HG02642 (cell line): Measurements from ENCODE around the gene CSDE1.

Experiments
- ATAC-seq: cut with Tn5 transposase; IDR thresholded peaks from one replicate; pipeline ENCODE4 v1.9.1; 2021; ENCODE audit warnings: mild to moderate bottlenecking; ENCODE audit not compliant: unreplicated experiment, poor library complexity

The CSDE1 gene

DNA sequence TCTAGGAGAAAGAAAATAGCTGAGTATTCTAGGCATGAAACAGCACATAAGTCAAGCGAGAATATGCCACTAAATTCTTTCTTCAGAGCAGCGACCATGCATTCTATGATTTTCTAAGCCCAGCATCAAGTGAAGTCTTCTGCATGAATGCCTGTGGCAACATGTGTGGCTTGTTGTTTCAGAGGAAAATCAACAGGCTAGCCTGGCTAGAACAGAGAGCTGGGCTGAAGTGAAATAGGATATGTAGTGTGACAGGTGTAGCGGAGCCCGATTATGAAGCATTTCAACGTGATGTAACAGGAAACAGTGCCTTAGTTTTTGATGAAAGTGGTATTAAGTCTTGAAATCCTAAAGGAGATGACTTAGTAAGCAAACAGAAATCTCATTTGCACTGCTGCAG lies 7.0 kb downstream of the CSDE1 start:
- ATAC-seq = no peak

DNA sequence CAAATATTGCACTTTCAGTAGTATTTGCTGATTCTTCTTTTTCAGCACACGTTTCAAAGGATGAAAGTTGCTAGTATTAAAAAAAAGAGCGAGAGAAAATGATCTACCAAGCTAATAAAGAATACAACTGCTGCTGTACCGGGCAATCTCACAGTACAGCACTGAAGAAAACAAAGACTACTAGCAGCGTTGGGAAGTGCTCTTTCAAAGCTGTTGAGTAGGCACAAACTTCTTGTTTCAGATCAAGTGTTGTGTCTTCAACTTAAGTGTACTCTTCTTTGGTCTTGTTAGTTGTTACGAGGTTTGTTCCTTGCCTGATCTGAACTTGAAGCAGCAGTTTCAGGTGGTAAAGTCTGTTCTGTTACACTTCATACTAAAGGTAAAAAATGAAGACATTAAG lies 7.9 kb downstream of the CSDE1 start:
- ATAC-seq = no peak

DNA sequence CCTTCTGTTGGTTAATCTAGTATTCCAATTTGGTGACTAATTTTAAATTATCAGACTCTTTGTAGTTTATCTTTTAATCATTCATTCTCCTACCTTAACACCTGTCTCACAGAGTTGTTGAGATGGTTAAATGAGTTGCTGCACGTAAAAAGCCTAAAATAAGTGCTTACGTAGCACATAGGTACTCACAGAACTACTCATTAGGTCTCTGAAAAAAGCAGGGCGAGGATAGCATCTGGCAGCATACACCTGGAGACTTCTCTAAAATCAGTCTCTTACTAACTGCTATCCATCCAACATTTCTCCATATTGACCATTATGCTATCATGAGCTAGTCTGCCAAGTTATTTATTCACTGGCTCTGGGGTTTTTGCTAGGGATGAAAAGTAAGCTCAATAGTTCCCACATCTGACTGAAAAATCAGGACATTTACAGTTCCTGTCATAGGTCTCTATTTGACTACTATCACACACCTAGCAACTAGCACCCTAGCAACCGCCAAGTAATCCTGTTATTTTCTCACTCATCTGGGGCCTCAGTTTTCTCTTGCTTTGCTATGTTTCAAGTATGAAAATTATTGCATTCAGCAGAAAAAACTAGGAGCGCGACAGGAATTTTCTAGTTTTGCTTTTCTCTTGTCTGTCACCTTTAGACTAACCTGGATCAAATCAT lies 11.2 kb downstream of the CSDE1 start:
- no peak for ATAC-seq

DNA sequence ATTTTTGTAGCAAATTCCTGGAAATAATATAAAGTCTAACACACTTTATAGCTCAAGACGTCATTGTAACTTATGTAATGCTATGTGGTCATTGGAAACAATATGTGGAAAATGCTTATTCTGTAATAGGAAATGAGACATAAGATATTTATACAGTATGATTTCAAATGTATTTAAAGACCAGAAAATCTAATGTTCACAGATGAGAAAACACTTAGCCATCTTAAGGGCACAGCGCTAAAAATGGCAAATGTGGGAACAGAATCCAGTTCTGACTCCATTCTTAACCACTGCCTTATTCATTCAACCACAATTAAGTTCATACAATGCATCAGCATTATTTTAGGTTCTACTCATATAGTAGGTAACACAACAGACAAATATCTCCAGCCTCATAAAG lies 12.5 kb downstream of the CSDE1 start:
- ATAC-seq = no peak

DNA sequence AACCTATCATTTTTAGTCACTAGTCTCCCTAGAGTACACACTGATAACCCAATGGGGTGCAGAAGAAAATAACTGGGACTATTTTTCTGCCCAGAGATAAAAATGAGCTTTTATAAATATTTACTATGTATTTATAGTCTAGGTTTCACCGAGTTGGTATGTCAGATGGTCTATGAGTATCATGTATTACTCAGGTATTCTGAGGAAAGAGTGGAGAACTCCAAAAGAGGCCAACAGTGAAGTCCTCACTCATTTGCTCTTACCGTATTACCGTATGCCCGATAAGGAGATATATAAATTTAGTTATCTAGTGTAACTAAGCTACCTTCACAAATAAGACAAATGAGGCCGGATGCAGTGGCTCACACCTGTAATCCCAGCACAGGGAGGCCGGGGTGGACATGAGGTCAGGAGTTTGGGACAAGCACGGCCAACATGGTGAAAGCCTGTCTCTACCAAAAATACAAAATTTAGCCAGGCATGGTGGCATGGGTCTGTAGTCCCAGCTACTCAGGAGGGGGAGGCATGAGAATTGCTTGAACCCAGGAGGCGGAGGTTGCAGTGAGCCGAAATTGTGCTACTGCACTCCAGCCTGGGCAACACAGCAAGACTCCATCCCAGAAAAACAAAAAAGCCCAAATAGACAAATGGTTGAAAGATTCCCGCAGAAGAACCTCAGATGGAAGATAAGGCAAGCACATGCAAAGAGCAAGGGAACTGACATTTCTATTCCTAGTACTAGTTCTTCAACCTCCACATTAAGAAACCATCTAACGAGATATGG lies 15.6 kb downstream of the CSDE1 start:
- no peak for ATAC-seq

DNA sequence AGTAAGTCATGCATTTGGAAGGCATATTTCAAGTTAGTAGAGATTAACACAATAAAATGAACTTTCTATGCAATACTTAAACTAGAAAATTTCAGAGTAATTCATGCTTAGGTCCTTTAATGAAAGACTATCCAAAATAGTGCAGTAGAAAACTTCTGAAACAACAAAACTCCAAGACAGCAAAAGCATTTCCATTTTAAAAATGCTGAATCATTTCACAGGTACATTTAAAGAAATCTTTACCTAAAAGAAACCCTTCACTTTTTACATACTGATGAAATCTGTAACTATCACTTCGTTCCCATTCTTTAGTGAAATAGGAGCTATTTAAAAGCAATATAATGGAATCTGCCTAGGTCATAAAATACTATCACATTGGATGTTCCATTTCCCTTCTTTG lies 17.5 kb downstream of the CSDE1 start:
- ATAC-seq = no peak

DNA sequence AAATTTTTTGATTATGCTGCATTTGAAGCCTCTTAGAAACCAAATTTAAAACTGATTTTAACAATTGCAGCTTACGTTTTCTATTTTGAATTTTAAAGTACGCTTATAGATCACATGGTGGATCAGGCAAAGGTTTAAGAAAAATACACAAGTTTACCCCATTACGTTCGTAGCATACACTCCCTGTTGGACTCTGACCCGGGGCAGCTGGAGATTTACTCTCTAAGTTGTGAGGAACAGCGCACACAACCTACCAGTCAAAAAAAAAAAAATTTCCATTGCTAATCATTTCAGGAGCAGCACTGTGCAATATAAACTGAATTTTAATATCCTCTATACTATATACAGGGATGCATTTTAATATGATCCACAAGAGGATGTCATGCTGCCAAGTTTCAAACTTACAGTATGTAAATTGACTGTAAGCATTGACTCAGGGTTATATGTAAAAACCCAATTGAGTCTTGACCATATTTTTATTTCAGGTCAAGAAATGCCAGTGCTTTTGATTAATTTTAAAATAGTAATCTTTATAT lies 20.4 kb downstream of the CSDE1 start:
- no peak for ATAC-seq

DNA sequence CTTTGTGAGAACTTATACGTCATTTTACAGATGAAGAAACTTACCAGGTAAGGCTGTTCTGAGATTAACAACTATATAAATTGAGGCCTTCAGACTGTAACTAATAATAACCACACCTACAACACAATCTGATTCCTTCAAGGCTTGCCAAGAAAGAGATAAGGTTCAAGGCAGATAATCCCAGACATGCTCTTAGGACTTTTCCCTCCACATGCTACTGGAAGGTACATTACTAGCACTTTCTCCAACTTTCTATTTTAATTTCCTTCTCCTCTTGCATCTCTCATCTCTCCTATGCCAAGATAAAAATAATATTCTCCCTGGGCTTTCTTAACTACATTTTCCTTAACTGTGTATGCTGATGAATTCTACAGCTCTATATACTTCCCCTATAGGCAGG lies 22.3 kb downstream of the CSDE1 start:
- no peak for ATAC-seq

DNA sequence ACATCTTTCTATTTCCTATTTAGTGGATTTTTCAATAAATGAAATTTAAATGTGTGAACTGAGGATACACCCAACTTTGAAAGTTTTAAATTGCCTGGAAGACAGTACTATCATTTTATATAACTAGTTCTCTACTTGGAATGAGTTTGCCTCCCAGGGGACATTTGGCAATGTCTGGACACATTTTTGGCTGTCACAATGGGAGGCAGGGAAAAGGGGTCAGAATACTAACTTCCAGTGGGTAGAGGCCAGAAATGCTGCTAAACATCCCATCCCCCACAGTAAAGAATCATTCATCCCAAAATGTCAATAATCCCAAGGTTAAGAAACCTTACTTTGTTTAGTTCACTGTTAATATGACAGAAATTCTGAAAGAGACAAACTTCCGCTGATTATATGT lies 28.0 kb downstream of the CSDE1 start:
- no peak for ATAC-seq

DNA sequence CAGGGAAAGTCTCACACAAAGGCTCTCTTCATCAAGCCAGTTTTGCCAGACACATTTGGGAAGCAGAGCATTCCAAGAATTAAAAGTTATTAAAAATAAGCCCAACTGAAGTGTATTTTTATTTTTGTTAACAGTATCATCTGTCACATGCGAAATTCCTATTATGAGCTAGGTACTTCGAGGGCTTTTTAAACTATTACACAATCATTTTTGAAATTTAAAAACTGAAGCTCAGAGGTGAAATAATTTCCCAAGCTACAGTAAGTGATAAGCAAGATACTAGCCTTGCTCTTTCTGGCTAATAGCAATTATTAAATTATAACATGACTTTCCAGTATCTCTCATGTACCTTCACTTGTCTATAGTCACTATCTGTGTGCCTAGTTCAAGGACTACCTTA lies 29.2 kb downstream of the CSDE1 start:
- no peak for ATAC-seq

DNA sequence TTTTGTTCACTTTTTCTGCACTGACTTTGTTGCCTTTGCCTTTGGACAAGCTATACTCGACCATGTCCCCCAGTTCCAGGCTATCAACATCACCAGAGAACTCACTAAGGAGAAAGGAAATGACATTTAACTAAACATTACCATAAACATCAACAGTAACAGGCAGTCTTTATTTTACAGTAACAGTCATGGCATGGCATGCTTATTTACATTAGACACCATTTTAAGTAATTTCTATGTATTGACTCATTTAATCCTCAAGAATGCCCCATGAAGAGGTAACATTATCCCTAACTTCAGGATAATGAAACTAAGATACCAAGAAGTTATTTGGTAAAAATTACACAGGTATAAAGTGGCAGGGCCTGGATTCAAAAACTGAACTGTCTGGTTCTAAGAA lies 32.6 kb downstream of the CSDE1 start:
- no peak for ATAC-seq

DNA sequence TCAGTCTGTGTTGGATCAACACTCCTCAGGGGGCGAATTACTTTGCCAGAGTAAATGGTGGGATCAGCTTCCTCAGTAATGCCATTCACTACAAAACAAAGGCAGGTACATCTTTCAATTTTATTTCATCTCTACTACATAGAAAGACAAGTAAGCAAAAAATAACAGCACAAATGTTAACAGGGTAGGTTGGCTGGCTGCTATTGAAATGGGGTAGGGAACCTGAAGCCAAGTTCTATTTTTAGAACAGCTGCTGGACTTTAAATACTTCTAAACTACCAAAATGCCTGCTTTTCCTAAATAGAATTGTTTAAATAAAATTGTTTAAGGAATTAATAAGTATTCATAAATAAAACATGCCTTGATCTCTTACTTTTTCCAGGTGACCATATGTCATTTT lies 33.9 kb downstream of the CSDE1 start:
- no peak for ATAC-seq

DNA sequence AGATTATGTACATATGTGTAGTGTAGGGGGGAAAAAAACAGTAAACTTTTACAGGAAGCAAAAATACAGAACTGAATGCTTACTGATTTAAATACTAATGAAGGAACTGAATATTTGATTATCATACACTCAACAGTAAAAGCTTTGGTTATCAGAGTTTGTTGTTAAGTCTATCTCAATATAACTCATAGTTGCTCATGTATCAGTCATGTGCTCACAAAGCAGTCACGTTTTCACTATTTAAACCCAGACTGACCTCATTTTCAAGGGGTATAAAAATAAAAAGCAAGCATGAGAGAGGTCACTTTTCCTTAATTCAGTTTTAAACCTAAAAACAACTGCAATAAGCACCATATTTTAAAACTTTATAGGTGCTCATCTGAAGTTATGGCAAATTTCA lies 34.3 kb downstream of the CSDE1 start:
- ATAC-seq = no peak

DNA sequence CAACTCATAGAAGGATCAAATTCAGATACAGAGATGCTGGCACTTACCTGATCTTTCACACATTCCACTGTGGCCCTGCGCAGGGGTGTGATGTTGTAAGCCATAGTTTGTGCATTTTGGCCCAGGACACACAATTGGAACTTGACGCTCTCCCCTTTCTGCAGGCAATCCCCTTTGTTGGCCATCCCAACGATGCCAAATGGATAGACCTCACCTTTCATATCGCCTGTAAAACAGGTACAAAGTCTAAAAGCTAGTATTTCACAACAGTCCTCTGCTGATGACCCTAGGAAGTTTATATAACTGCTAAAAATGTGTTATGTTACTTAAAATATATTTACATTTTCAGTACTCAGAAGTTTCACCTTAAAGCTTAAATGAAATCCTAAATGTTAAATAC lies 37.3 kb downstream of the CSDE1 start:
- no peak for ATAC-seq

DNA sequence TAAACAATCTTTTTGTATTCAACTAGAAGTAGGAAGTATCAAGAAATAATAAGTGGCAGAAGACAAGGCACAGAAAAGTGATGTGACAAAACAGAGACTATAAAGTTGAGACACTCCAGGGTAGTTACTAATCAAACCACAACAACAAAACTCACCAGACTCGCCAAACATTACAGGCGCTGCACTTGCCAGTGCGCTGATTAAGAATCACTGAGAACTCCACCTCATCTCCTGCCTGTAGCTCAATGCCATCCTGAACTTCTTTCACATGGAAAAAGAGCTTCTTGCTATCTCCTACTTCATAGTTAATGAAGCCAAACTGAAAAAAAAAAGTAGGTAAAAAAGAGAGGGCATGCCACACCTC lies 38.4 kb downstream of the CSDE1 start:
- ATAC-seq = no peak

DNA sequence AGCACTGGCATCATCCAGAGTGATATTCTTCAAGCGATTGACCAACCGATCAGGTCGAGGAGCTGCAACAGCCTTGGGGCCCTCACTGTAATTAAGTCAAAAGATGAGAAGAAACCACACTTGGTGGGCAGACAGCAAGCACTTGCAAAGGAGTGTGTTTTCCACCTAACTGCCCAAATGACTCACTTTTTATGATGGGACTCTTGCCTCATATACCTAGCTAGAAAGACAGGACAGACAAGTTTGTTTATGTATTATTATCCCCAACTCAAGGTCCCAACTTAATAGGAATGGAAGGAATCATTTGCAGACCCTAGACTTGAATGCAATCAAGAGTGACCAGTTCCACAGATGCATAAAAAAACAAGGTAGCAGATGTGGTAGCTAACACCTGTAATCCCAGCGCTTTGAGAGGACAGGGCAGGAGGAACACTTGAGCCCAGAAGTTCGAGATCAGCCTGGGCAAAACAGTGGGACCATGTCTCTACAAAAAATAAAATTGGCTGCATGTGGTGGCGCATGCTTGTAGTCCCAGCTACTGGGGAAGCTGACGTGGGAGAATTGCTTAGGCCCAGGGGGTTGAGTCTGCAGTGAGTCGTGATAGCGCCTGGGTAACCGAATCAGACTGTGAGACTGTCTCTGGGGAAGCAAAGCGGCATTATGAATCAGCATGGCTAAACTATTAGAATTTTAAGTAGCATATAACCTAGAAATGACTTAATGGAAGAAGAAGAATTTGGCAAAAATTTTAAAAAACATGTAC lies 38.9 kb downstream of the CSDE1 start:
- no peak for ATAC-seq

DNA sequence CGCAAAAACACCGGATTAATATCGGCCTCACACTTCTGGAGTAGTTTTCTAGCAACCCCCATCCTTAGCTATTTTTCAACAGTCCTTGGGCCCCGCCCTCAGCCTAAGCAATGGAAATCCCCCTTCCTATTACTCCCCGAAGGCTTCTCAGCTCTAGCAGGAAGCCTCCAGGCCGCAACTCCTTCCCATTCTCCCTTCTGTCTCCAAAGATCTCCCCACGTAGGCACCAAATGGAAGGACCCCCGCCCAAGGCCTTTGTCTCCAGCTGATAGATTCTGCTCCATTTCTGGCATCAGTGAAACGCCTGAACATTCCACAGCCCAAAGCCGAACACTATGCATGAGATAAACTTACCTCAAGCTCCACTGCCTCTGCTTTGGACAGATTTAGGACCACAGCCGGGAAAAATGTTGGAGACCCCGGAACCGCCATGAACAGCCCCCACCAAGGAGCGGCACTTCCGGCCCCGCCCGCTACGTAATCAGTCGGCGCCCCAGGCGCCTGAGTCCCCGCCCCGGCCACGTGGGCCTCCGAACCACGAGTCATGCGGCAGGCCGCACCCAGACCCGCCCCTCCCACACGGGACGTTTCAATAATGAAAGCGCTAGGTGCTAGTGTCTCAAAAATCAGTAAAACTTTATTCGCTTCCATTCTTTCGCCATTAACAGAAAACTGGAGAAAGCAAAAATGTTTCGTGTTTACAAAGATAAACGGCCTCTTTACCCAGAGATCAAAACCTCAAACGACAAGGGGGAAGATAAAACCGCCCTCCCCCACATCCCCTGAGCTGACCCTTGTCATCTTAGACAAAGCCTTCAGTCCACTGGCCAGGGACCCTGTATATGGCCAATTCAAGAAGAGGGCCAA lies 41.2 kb downstream of the CSDE1 start, which contains the start of gene NRAS:
NRAS (minus strand) TSS at position 468 of the 867 bp plus-strand sequence. CDS start 611 bp downstream, outside the sequence.
- ATAC-seq = peak; percentile 97

DNA sequence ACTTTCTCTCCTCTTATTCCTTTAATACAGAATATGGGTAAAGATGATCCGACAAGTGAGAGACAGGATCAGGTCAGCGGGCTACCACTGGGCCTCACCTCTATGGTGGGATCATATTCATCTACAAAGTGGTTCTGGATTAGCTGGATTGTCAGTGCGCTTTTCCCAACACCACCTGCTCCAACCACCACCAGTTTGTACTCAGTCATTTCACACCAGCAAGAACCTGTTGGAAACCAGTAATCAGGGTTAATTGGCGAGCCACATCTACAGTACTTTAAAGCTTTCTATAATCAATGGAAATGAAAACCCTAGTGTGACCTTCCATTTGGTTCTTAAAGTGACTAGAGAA lies 41.9 kb downstream of the CSDE1 start:
- peak; percentile 3 for ATAC-seq

DNA sequence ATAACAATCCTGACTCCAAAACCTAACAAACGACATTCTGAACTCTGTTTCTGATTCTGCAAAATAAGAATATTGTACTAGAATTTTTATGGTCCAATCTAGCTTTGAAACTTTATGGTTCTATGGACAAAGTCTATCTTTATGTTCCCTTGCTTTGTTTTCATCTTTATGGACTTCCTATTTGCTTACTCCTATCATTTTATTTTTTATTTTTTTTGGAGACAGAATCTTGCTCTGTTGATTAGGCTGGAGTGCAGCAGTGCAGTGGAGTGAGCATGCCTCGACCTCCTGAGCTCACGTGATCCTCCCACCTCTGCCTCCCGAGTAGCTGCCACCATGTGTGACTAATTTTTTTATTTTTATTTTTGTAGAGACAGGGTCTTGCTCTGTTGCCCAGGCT lies 44.8 kb downstream of the CSDE1 start:
- ATAC-seq = no peak

DNA sequence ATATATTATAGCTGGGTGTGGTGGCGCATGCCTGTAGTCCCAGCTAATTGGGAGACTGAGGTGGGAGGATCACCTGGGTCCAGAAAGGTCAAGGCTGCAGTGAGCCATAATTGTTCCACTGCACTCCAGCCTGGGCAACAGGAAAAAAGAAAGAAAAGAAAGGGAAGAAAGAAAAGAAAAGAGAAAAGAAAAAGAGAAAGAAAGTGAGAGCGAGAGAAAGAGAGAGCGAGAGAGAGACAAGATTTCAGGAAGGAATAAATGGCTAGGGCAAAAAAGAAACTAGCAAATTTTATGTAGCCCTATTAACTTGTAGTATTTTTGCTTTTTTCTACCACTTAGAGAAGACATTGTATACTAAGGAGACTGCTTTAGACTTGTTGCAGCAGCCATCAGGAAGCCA lies 47.4 kb downstream of the CSDE1 start:
- ATAC-seq = no peak
